ENCODE results near the gene HAT1. TPM values are rescaled to one million over a fixed set of nuclear protein-coding genes. Genes with fewer than 3 reads are reported as not detected.
"Not testable (repeated sequence)": the region's sequence is repeated elsewhere in the genome, so short reads cannot be mapped to it uniquely, and the experiment has no call there.

HAT1 gene
- total RNA-seq, 1 donor from 2014 or later, result 41.2 TPM

GRCh38 chr2:171985076-171985475 lies 62.8 kb downstream of the HAT1 start:
- Mint-ChIP-seq H3K4me3 (ENCODE audit: low read depth) (no peak overlapping the region), H3K27me3 (no peaks in the 10 kb centered on the region), H3K4me1 (ENCODE audit: low read depth) (no peaks in the 10 kb centered on the region), H3K36me3 (ENCODE audit: insufficient read depth) (peaks cover 9% of the 10 kb centered on the region), H3K27ac (no peak overlapping the region), H3K9me3 (ENCODE audit: low read depth) (no peaks in the 10 kb centered on the region)
- DNase-seq (ENCODE audit: low spot score, unreplicated experiment), result no peak
- TF ChIP-seq, protein P1, sequence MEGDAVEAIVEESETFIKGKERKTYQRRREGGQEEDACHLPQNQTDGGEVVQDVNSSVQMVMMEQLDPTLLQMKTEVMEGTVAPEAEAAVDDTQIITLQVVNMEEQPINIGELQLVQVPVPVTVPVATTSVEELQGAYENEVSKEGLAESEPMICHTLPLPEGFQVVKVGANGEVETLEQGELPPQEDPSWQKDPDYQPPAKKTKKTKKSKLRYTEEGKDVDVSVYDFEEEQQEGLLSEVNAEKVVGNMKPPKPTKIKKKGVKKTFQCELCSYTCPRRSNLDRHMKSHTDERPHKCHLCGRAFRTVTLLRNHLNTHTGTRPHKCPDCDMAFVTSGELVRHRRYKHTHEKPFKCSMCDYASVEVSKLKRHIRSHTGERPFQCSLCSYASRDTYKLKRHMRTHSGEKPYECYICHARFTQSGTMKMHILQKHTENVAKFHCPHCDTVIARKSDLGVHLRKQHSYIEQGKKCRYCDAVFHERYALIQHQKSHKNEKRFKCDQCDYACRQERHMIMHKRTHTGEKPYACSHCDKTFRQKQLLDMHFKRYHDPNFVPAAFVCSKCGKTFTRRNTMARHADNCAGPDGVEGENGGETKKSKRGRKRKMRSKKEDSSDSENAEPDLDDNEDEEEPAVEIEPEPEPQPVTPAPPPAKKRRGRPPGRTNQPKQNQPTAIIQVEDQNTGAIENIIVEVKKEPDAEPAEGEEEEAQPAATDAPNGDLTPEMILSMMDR (IDR thresholded peaks at IDR 0.05; ENCODE audit: unreplicated experiment), result no peak

GRCh38 chr2:171986778-171987177 lies 64.5 kb downstream of the HAT1 start:
- Mint-ChIP-seq H3K27me3 (peaks cover 3% of the 10 kb centered on the region), H3K27ac (no peak overlapping the region), H3K36me3 (ENCODE audit: insufficient read depth) (peaks cover 8% of the 10 kb centered on the region), H3K9me3 (ENCODE audit: low read depth) (no peaks in the 10 kb centered on the region), H3K4me1 (ENCODE audit: low read depth) (no peaks in the 10 kb centered on the region), H3K4me3 (ENCODE audit: low read depth) (no peak overlapping the region)
- no peak for DNase-seq (ENCODE audit: low spot score, unreplicated experiment)
- TF ChIP-seq, protein P1 (IDR thresholded peaks at IDR 0.05; ENCODE audit: unreplicated experiment), result no peak

GRCh38 chr2:171991027-171991426 lies 68.8 kb downstream of the HAT1 start:
- Mint-ChIP-seq H3K36me3 (ENCODE audit: insufficient read depth) (no peaks in the 10 kb centered on the region), H3K27ac (no peak overlapping the region), H3K9me3 (ENCODE audit: low read depth) (no peaks in the 10 kb centered on the region), H3K4me1 (ENCODE audit: low read depth) (no peaks in the 10 kb centered on the region), H3K27me3 (peaks cover 22% of the 10 kb centered on the region), H3K4me3 (ENCODE audit: low read depth) (no peak overlapping the region)
- TF ChIP-seq, protein P1 (IDR thresholded peaks at IDR 0.05; ENCODE audit: unreplicated experiment), result no peak
- DNase-seq (ENCODE audit: low spot score, unreplicated experiment), result no peak

GRCh38 chr2:171995586-171995985 lies 73.3 kb downstream of the HAT1 start:
- no peak for DNase-seq (ENCODE audit: low spot score, unreplicated experiment)
- H3K27me3 Mint-ChIP-seq, result peaks cover 50% of the 10 kb centered on the region
- H3K27ac Mint-ChIP-seq, result no peak overlapping the region
- no peaks in the 10 kb centered on the region for H3K36me3 Mint-ChIP-seq (ENCODE audit: insufficient read depth)
- H3K4me3 Mint-ChIP-seq (ENCODE audit: low read depth), result no peak overlapping the region
- TF ChIP-seq, protein P1 (IDR thresholded peaks at IDR 0.05; ENCODE audit: unreplicated experiment), result no peak
- no peaks in the 10 kb centered on the region for H3K9me3 Mint-ChIP-seq (ENCODE audit: low read depth)
- peaks cover 4% of the 10 kb centered on the region for H3K4me1 Mint-ChIP-seq (ENCODE audit: low read depth)

- TF ChIP-seq, protein P1 (IDR thresholded peaks at IDR 0.05; ENCODE audit: unreplicated experiment), result no peak
- H3K4me1 Mint-ChIP-seq (ENCODE audit: low read depth), result peaks cover 6% of the 10 kb centered on the region
Measured at GRCh38 chr2:171996021-171996420, 73.8 kb downstream of the HAT1 start.

DNA sequence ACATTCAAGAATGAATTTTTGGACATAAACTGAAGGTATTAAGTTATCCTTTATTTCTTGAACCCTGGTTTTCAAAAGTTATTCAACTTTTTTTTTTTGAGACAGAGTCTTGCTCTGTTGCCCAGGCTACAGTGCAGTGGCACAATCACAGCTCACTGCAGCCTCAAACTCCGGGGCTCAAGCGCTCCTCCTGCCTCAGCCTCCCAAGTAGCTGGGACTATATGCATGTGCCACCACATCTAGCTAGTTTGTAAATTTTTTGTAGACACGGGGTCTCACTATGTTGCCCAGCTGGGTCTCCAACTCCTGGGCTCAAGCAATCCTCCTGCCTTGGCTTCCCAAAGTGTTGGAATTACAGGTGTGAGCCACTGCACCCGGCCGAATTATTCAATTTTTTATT lies 74.8 kb downstream of the HAT1 start:
- DNase-seq (ENCODE audit: low spot score, unreplicated experiment); H3K4me1 Mint-ChIP-seq (ENCODE audit: low read depth); H3K9me3 Mint-ChIP-seq (ENCODE audit: low read depth); H3K4me3 Mint-ChIP-seq (ENCODE audit: low read depth); H3K36me3 Mint-ChIP-seq (ENCODE audit: insufficient read depth); H3K27ac Mint-ChIP-seq: not testable (repeated sequence)
- H3K27me3 Mint-ChIP-seq, result peaks cover 47% of the 10 kb centered on the region

More at GRCh38 chr2:171996021-171996420, 73.8 kb downstream of the HAT1 start:
- Mint-ChIP-seq H3K27ac (no peak overlapping the region), H3K4me3 (ENCODE audit: low read depth) (no peak overlapping the region), H3K36me3 (ENCODE audit: insufficient read depth) (no peaks in the 10 kb centered on the region), H3K9me3 (ENCODE audit: low read depth) (no peaks in the 10 kb centered on the region), H3K27me3 (peaks cover 50% of the 10 kb centered on the region)
- DNase-seq (ENCODE audit: low spot score, unreplicated experiment), result no peak
